Activated CD4-positive, CD25-positive, alpha-beta regulatory T cell (primary cell): Measurements from ENCODE around the gene RP2.

Experiments
- DNase-seq, 4 experiments: peaks; one replicate each; lab custom pipeline; 2025; lab: John Stamatoyannopoulos, UW

Gene RP2

DNA sequence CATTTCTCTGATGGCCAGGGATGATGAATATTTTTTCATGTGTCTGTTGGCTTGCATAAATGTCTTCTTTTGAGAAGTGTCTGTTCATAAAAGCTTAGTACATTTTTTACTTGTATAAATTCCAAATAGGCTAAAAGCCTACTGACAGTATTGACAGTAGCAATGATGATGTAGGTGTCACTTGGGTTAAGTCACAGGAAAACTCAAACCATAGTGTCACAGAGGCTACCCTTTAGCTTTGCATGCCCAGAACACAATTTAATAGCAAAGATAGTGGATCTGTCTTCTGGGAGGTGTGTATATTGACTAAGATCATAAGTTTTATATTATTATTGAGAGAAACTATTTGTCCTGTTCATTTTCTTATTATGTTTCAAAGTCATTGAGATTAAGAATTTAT, 8.1 kb downstream of the RP2 start:
- no peak for DNase-seq

DNA sequence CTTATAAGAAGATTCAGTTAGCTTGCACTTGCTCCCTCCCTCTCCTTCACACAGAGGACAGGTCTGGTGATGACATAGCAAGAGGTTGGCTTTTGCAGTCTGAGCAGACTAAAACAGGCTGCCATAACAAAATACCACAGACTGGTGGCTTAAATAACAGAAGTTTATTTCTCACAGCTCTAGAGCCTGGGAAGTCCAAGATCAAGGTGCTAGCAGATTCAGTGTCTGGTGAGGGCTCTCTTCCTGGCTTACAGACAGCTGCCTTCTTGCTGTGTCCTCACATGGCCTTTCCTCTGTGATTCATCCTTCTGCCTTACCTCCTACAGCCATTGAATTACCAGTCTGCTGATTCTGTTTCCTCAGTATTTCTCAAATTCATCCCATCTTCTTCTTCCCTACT, 13.1 kb downstream of the RP2 start:
- DNase-seq = no peak

DNA sequence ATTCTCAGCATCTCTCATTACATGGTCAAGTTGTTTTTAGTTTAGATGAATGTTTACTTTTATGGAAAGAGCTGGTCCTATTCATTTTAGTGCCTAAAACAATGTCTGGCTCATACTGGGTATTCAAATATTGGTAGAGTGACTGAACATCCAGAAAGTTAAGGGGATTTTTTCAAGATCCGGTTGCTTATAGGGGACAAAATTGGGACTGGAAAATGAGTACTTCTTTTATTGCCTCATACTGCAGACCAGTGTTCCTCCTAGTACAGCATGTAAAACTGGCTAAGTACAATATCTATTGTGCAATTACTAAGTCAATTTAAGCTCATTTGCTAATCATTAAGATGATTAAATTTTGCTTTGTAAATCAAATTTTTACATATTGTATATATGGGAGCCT, 13.9 kb downstream of the RP2 start:
- DNase-seq = no peak

DNA sequence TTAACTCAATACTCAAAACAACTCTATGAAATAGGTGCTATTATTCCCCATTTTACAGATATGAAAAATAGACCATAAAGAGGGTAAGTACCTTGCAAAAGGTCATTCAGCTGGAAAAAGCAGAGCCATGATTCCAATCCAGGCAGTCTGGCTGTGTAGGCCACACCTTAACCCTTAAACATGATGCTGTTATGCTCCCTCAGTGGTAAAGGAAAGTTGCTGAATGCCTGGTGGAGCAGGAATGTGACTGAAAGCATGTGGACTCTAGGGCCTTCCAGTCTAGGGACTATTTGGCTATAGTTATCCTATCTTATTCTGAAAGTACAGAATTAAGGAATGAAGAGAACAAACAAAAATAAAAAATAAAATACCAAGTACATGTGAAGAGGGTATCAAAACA, 19.6 kb downstream of the RP2 start:
- DNase-seq = no peak

DNA sequence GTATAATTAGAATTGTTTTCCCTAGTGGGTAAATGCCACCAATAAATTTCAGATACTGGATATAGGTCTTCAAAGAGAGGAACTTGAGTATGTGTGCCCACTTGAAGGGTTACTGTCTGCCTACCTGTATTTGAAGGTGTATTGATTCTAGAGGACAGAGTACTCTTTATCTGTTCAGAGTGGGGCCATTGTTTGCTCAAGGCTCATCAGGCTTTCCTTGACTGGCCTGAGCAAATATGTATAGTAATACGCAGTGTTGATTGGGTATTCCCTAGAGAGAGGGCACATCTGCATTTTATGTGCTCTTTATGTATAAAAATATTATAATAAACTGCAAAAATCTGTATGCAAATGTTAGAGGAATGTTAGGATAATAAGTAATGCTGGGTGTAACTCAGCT, 23.7 kb downstream of the RP2 start:
- DNase-seq = no peak

DNA sequence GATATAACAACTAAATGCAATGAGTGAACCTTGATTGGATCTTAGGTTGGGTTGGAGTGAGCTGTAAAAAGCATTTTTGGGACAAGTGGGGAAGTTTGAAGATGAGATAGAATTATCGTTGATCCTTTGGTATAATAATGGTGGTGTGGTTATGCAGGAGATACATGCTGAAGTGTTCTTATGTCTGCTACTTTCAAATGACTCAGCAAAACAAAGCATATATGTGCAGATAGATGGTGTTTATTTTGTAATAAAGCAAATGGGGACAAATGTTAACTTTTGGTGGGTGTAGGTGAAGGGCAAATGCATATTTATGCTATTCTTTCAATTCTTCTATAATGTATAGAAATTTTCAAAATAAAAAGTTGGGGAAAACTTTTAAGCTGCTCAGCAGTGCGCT, 26.2 kb downstream of the RP2 start:
- DNase-seq = no peak

DNA sequence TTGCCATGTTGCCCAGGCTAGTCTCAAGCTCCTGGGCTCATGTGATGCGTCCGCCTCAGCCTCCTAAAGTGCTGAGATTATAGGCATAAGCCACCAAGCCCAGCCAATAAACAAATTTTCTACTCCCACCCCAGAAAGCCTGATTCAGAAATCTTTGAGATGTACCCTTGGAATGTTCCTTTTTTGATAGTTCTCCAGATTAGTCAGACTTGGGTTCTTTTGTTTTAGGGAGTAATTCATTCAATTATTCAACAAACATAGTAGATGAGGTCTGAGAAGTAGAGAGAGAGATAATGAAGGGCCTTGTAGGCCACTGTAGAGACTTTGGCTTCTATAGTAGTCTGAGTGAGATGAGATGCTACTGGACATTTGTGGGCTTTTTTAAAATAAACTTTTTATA, 27.8 kb downstream of the RP2 start:
- no peak for DNase-seq

DNA sequence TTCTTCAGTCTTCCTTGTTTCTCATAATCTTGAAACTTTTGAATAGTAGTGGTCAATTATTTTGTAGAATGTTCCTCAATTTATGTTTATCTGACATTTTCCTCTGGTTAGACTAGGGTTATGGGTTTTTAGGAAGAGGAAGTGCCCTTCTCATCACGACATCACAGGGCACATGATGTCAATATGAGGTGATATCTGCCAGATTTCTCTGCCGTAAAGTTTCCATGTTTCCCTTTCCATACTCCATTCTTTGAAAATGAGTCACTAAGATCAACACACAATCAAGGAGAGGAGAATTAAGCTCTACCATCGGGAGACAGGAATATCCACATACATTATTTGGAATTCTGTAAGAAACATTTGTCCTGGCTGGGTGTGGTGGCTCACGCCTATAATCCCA, 28.4 kb downstream of the RP2 start:
- DNase-seq = no peak

DNA sequence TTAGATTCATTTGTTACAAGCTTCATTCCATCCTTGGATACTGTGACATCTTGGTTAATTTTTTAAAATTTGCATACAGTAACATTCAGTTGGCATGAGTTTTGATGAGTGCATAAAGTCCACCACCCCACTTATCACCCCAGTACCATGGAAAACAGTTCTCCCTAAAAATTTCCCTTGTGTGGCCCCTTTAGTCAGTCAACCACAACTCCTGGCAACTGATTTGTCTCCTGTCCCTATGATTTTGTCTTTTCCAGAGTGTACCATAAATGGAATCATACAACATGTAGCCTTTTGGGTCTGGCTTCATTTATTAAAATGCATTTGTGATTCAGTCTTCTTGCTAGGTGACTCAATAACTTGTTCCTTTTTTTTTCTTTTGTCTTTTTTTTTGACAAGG, 29.9 kb downstream of the RP2 start:
- DNase-seq = no peak

DNA sequence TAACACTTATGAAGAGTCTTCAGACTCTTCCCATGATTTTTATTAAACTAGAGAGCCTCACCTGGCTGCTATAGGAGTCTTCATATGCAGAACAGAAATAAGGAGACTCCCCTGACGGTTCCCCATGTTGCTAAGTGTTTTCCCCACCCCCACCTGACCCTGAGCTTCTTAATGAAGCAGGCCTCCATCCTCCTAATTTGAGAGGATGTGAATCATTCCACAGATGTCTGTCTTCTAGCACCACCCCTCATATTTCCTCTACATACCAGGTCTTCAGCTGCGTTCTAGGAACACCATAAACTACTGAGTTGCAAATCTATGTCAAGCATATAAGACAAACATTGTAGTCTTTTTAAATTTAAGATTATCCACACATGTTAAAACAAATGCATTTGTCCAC, 36.9 kb downstream of the RP2 start:
- no peak for DNase-seq

DNA sequence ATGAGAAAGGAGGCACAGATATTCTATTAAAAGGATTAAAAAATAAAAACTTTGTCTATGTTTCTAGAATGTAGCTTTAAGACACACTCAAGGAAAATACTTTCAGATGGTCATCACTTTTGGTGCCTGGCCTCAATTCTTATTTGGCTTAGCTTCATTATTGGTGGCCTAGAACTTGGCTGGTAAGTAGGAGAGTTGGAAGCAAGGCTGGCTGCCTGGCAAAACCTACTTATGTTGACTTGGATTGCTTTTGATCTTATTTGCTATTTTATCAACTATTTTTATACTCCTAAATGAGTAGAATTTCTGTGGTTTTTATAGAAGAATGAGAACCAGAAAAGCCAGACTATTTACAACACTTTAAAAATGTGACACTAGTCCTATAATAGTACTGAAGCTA, 40.1 kb downstream of the RP2 start:
- no peak for DNase-seq

DNA sequence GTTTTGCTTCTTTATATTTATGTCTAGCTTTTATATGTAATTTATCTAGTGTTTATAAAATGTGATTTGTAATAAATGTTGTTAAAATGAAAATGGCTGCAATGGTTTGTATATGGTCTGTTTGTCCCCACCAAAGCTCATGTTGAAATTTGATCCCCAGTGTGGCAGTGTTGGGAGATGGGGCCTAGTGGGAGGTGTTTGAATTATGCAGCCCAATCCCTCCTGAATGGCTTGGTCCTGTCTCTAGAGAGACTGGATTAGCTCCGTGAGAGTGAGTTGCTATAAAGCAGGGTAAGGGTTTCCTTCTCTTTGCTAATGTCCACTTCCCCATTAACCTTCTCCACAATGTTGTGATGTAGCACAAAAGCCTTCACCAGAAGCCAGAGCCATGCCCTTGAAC, 45.4 kb downstream of the RP2 start:
- DNase-seq = no peak

DNA sequence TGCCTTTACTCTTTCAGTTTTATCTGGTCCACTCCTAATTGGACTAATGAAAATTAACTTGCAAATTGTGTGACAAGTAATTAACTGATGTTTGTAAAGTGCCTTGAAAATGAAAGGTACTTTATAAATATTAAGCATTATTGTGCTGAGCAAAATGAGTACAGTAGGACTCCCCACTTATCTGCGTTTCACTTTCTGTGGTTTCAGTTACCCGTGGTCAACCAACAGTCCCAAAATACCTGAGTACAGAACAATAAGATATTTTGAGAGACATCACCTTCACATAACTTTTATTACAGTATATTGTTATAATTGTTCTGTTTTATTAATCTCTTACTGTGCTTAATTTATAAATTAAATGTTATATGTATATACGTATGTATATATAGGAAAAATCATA, 48.0 kb downstream of the RP2 start:
- DNase-seq = no peak

DNA sequence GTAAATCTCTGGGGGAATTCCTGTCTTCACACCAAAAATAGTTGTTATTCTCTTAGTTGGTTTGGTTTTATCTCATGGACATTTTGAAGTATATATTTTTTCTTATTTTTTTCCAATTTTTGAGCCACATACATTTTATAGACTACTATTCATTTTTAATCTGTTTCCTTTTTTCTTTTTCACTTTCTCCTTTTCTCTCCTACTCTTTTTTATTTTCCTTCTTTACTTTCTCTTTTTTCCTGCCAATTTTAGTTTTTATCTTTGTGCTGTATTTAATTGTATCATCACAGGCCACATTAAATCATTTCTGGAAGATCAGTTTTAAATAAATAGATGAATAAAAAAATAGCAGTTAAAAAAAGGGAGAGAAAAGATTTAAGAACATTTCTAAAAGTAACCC, 61.4 kb downstream of the RP2 start:
- DNase-seq = no peak

DNA sequence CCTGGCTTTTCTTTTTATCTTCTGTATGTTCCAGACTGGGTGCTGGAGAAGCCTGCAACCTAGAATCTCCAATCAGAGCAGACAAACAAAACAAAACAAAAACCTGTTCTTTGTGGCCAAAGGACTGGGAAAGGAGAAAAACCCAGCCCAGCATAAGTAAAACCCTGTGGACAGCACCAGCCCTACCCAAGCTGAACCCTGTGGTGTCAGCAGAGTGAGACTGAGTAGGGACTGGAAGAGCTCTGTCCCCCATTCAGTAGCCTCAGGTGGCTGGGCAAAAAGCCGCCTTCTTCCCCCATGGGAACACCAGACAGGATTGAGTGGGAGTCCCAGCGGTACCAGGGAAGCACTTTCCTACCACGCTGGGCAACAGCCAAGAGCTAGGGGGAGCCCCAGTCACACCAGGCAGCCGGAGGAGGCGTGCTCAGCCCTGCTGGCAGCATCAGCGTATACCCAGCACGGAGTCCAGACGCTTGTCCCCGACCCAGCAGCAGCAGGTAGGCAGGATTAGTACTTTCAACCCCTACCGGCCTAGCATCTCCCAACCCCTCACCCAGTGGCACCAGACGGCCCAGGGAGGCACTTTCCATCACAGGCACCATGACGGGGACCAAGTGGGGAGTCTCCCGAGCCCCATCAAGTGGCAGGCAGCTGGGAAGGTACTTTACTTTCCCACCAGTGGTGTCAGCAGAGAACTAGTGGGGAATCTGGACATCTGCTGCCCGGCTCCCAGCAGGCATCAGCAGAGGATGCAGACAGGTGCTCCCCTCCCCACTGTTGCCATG, 66.8 kb downstream of the RP2 start:
- DNase-seq = peak in 3 of 4 experiments; percentile 0 to 8 (median 1)

DNA sequence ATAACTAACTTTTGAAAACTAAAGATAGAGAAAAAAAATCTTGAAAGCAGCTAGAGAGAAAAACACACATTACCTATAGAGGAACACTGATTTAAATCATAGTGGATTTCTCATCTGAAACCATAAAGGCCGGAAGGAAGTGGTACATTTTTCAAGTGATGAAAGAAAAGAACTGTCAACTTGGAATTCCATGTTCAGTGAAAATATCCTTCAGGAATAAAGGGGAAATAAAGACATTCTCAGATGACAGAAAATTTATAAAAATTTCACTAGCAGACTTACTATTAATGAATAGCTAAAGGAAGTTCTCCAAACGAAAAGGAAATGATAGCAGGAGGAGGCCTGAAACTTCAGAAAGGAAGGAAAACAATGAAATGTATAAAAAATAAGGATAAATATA, 67.8 kb downstream of the RP2 start:
- DNase-seq = no peak

DNA sequence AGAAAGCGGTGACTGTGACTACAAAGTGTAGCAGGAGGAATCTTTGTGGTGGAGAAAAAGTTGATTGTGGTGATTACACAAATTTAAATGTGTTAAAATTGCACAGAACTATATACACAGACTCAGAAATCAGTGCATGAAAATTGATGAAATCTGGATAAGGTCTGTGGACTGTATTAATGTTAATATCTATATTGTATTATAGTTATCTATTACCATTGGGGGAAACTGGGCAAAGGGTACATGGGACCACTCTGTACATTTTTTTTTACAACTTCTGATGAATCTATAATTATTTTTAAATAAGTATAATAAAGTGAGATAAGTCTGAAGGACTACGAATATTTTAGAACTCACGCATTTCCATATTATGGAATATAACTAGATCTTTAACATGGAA, 73.6 kb downstream of the RP2 start:
- no peak for DNase-seq

DNA sequence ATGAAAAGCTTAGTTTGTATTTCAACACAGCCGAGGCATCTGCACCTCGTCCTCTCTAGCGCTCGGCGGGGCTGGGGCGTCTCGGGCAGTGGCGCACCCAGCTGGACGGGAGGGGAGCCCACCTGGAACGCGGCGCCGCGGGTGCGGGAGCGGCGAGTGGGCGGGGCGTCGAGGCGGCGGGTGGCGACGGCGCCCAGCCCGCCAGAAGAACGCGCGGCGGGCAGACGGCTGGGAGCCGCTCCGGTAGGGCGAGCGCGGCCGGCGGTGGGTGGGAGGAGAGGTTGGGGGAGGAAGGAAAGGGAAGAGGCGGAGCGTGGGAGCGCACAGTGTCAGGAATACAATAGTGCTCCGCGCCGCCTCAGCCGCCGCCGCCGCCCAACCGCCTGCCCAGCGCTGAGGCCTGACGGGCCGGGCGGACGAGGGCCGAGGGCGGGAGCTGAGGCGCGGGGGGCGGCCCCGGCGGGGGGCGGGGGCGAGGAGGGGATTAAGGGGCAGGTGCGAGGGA, 75.3 kb downstream of the RP2 start, which contains the start of gene JADE3:
JADE3 (plus strand) TSS at position 324 of the 505 bp plus-strand sequence. CDS start 72,474 bp downstream, outside the sequence.
- DNase-seq = peak in 2 of 4 experiments; percentile 1

DNA sequence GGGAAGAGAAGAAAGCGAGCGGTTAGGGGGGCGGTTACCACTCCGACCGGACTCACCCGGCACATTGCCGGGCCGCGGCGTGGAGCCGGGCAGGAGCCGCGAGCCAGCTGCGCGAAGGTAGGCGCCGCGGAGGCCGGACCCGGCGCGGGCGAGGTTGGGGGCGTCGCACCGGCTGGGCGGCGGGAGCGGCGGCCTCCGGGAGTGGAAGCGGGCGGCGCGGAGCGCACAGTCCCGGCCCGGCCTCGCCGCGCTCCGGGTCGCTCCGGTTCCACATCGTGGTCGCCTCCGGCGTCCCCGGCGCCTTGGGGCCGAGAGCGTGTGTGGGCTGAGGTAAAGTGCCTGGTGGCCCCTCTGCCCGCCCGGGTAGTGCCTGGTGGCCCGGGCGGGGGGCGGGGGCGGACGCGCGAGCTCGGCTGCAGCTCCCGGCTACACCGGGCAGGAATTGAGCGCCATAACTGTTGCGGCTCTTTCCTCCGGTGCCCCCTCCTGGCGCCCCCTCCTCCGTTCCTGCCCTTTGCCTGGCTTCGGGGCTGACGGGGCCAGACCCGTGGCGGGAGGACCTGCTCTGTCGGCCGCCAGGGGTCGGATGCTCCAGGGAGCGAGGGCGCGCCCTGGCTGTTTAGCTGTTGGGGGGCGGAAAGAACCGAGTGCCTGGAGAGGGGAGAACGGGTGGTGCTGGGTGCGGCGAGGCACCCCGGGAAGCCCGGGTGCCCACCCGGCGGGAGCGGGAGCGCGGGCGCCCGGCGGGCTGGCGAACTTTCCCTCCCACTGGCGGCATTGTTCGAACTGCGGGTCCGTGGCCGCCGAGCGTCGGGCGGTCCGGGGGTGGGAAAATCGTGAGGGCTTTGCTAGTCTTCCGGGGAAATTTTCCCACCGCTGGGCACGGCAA, 76.0 kb downstream of the RP2 start:
- peak in 3 of 4 experiments; percentile 1 to 4 (median 3) for DNase-seq

DNA sequence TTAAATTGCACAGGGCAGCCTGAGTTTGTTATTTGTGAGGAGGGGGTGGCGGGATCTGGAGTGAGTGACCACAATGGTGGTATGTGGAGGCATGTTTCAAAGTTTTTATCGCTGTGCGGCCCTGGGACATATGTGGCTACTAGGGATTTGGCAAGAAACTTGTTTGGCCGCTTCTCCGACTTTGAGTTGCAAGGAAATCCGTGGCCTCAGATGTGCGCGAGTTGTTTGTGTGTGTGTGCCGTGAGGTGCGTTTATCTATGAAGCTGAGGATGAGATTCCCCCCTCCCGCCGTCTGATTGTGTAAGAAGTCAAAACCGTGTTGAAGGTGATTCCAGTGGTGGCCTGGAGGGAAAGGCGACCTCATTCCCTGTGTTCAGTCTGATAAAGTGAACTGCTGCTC, 76.8 kb downstream of the RP2 start:
- no peak for DNase-seq

DNA sequence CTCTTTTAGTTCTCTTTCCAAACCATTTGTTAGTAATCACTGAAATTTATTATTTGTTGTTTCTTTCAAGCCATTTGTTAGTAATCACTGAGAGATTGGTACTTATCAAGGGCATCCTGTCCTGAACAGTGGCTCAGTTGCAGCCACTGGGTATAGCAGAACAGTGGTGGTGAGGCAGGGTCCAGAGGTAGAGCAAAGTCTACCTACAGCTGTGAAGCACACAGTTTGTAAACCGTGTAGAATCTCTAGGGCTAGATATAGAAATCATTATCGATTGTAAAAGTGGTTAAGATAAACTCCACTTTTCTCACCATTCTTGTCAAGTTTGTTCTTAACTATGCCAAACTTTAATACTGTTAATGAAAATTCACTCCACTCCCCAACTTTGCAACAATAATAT, 79.4 kb downstream of the RP2 start:
- no peak for DNase-seq

DNA sequence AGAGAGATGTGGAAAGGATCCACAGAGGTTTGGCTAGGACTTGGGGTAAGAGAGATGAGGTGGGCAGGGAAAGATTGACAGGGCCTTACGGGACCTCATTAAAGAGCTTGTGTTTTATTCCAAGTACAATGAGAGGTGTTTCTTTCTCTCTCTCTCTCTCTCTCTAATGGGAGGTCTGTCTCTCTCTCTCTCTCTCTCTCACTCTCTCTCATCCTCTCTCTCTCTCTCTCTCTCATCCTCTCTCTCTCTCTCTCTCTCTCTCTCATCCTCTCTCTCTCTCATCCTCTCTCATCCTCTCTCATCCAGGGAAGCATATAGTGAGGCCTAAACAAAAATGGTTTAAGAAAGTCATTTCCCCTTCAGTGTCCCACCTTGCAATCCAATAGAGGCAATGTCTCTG, 80.8 kb downstream of the RP2 start:
- no peak for DNase-seq

DNA sequence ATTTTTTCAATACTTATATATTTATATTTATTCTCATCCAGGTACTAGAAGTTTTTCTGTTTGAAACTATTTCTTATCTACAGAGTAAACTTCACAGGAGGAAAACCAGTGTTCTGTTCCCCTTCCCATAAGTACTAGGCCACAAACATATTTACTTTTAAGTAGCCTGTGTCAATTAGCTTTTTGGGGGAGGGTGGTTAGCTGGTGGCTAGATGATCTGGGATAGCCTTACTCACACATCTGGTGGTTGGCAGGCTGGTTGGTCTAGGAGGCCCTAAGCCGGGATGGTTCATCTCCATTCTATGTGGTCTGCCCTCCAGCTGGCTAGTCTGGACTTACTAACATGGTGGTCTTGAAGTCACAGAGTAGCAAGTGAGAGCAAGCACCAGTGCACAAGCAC, 81.6 kb downstream of the RP2 start:
- DNase-seq = no peak
